Liver (tissue), 9 donors: ENCODE measurements around the gene RAF1. TPM values are rescaled to one million over a fixed set of nuclear protein-coding genes. Genes with fewer than 3 reads are reported as not detected.

ENCODE experiments used
- DNase-seq: peaks from one replicate; pipeline ENCODE4 v3.0.0-alpha.2; 2017; ENCODE audit warnings: low spot score
- H3K27ac ChIP-seq, 2 donors: one replicate each; pipeline ENCODE4 v1.7.0; 2013; ENCODE audit warnings: inconsistent platforms in 2 of 2, low read length in 2 of 2, control low read depth in 1 of 2, low read depth in 1 of 2, mild to moderate bottlenecking in 1 of 2
- H3K27me3 ChIP-seq, 4 donors: one replicate each; pipeline versions ENCODE4 v1.6.1 to v1.7.0; 2013; ENCODE audit warnings: low read length in 3 of 4, inconsistent platforms in 1 of 4, mild to moderate bottlenecking in 1 of 4, moderate library complexity in 1 of 4; ENCODE audit not compliant: control insufficient read depth in 4 of 4, insufficient read depth in 4 of 4
- H3K36me3 ChIP-seq, 4 donors: one replicate each; pipeline versions ENCODE4 v1.6.1 to v1.7.0; 2013; ENCODE audit warnings: low read length in 3 of 4, mild to moderate bottlenecking in 3 of 4, low read depth in 1 of 4, moderate library complexity in 1 of 4; ENCODE audit not compliant: control insufficient read depth in 4 of 4, insufficient read depth in 3 of 4
- H3K4me1 ChIP-seq, 4 donors: one replicate each; pipeline versions ENCODE4 v1.6.1 to v1.7.0; 2013; ENCODE audit warnings: low read length in 3 of 4, mild to moderate bottlenecking in 3 of 4, moderate library complexity in 1 of 4; ENCODE audit not compliant: control insufficient read depth in 4 of 4, insufficient read depth in 4 of 4
- H3K4me3 ChIP-seq, 3 donors: one replicate each; pipeline versions ENCODE4 v1.6.1 to v1.7.0; 2013; ENCODE audit warnings: low read length in 3 of 3, control low read depth in 1 of 3, low read depth in 1 of 3, mild to moderate bottlenecking in 1 of 3
- H3K9ac ChIP-seq, 2 donors: one replicate each; pipeline ENCODE4 v1.7.0; 2013; ENCODE audit warnings: low read length in 2 of 2, mild to moderate bottlenecking in 2 of 2, moderate library complexity in 2 of 2, control low read depth in 1 of 2, low read depth in 1 of 2
- H3K9me3 ChIP-seq, 4 donors: one replicate each; pipeline versions ENCODE4 v1.6.1 to v1.7.0; 2013; ENCODE audit warnings: low read length in 3 of 4; ENCODE audit not compliant: control insufficient read depth in 4 of 4
- EGR1 ChIP-seq, 2 donors: IDR thresholded peaks; 2 replicates each; pipeline ENCODE4 v1.6.1; 2016 to 2018; ENCODE audit warnings: antibody characterized with exemption in 2 of 2, low read depth in 2 of 2
- FOXA1 ChIP-seq: IDR thresholded peaks from 2 replicates; pipeline ENCODE4 v1.6.1; 2016; ENCODE audit warnings: antibody characterized with exemption
- FOXA2 ChIP-seq: IDR thresholded peaks from 2 replicates; pipeline ENCODE4 v1.6.1; 2016; ENCODE audit warnings: antibody characterized with exemption
- HNF4A ChIP-seq, 2 donors: conservative IDR thresholded peaks; 2 replicates each; pipeline ENCODE4 v1.6.1; 2016; ENCODE audit warnings: antibody characterized with exemption in 2 of 2, mild to moderate bottlenecking in 2 of 2
- HNF4G ChIP-seq: IDR thresholded peaks from 2 replicates; pipeline ENCODE4 v1.6.1; 2016; ENCODE audit warnings: antibody characterized with exemption
- JUND ChIP-seq, 2 donors: IDR thresholded peaks; 2 replicates each; pipeline ENCODE4 v1.6.1; 2016; ENCODE audit warnings: antibody characterized with exemption in 2 of 2
- NR2F2 ChIP-seq: IDR thresholded peaks from 2 replicates; pipeline ENCODE4 v1.6.1; 2016; ENCODE audit warnings: antibody characterized with exemption
- RAD21 ChIP-seq, 2 donors: IDR thresholded peaks; 2 replicates each; pipeline ENCODE4 v1.6.1; 2016; ENCODE audit warnings: antibody characterized with exemption in 2 of 2, mild to moderate bottlenecking in 2 of 2
- RXRA ChIP-seq, 2 donors: IDR thresholded peaks; 2 replicates each; pipeline ENCODE4 v1.6.1; 2017 to 2018; ENCODE audit warnings: antibody characterized with exemption in 2 of 2, mild to moderate bottlenecking in 1 of 2
- SP1 ChIP-seq: IDR thresholded peaks from 2 replicates; pipeline ENCODE4 v1.6.1; 2018; ENCODE audit warnings: antibody characterized with exemption, mild to moderate bottlenecking
- TAF1 ChIP-seq: conservative IDR thresholded peaks from 2 replicates; pipeline ENCODE4 v1.6.1; 2016; ENCODE audit warnings: antibody characterized with exemption, mild to moderate bottlenecking
- YY1 ChIP-seq: IDR thresholded peaks from 2 replicates; pipeline ENCODE4 v1.6.1; 2016; ENCODE audit warnings: antibody characterized with exemption, mild to moderate bottlenecking
- WGBS: extraction: QIAGEN DNeasy Blood & Tissue Kit; methylation state at CpG from one replicate; pipeline ENCODE4 v1.1.7; 2013; 5-methylcytosine and 5-hydroxymethylcytosine counted together
- polyA plus RNA-seq, 2 donors: library from polyadenylated mRNA; stranded (reverse) in 1 of 2; unstranded in 1 of 2; fragments of 200-250 nt in 1 of 2; fragments of >200 nt in 1 of 2; fragmentation: Nextera tagmentation in 1 of 2; extraction: Ambion mirVana in 1 of 2; gene quantifications; one replicate each; pipeline versions ENCODE4 v1.2.1 to v1.2.3, GENCODE V29; 2013 to 2015
- total RNA-seq, 2 donors: library from RNA; depleted of rRNA; stranded (reverse); fragments of >200 nt; gene quantifications; one replicate each; pipeline ENCODE4 v1.2.3, GENCODE V29; 2014
- TF ChIP-seq, protein P1 (sequence below): IDR thresholded peaks from 2 replicates; pipeline ENCODE4 v1.6.1; 2016; ENCODE audit warnings: antibody characterized with exemption
- TF ChIP-seq, protein P2 (sequence below): IDR thresholded peaks from 2 replicates; pipeline ENCODE4 v1.6.1; 2016; ENCODE audit warnings: antibody characterized with exemption
- TF ChIP-seq, protein P3 (sequence below): IDR thresholded peaks from 2 replicates; pipeline ENCODE4 v1.6.1; 2016; ENCODE audit warnings: antibody characterized with exemption, mild to moderate bottlenecking
- TF ChIP-seq, protein P4 (sequence below): IDR thresholded peaks from 2 replicates; pipeline ENCODE4 v1.6.1; 2016; ENCODE audit warnings: antibody characterized with exemption
- donor health status: healthy.
- donor health status: healthy.
- donor health status: healthy.
- donor health status: healthy.
- donor health status: healthy.

The RAF1 gene
- total and polyA plus RNA-seq, 4 donors: 44.3 to 92.3 (median 63.2) TPM

DNA sequence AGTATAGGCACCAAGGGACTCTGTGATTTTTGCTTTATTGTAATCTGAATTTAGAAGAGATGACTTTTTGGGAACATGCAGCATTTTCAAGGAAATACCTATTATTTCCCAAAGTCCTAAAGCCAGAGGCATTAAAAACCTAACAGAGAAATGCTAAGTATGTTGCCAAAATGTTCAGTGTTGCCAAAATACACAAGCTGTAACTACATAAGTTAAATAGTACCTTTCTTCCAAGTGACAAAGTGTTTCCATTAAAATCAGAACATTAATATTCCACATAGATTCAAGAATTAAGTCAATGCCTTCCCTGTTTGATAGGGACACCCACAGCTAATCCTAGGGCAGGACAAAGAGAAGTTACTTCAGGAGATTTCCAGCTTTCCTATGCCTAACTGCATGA lies 65.0 kb downstream of the RAF1 start:
- Histone ChIP-seq H3K36me3 (peaks cover 4 to 36% (median 24%) of the 10 kb centered on the region in 4 donors), H3K27me3 (no peaks in the 10 kb centered on the region)
- no peak for TF ChIP-seq TAF1
- no peak for TF ChIP-seq FOXA1
- TF ChIP-seq FOXA2: peak; percentile 71
- TF ChIP-seq YY1: no peak
- no peak for TF ChIP-seq HNF4G
- peak; percentile 8 to 23 for TF ChIP-seq RAD21 (IDR thresholded peaks at IDR 0.05)

DNA sequence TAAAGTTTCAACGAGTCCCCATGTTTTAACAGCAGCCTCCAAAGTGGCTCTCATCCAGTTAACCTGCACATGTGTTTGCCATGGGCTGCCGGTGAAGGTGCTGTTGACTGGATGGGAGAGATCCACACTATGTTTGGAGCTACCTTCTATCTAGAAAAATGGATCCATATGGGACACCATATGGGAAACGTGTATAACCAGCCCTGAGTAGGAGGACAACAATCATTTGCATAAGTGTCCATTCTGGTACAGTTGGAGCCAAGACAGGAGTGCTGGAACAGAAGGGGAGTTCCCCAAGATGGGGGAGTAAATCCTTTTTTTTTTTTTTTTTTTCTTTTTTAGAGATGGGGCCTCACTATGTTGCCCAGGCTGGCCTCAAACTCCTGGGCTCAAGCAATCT lies 70.4 kb downstream of the RAF1 start:
- no peaks in the 10 kb centered on the region for H3K9me3 ChIP-seq
- no peak for DNase-seq
- 95% methylated on average over 3 of the region's 3 CpGs for WGBS
- H3K4me3 ChIP-seq: no peak overlapping the region
- TF ChIP-seq, protein P1, sequence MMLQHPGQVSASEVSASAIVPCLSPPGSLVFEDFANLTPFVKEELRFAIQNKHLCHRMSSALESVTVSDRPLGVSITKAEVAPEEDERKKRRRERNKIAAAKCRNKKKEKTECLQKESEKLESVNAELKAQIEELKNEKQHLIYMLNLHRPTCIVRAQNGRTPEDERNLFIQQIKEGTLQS: no peak
- TF ChIP-seq EGR1 (IDR thresholded peaks at IDR 0.05; ENCODE audit: low read depth in 2 of 2) (no peak), HNF4G (no peak), JUND (IDR thresholded peaks at IDR 0.05) (no peak)
- TF ChIP-seq, protein P2, sequence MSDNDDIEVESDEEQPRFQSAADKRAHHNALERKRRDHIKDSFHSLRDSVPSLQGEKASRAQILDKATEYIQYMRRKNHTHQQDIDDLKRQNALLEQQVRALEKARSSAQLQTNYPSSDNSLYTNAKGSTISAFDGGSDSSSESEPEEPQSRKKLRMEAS: no peak
- TF ChIP-seq, protein P3, sequence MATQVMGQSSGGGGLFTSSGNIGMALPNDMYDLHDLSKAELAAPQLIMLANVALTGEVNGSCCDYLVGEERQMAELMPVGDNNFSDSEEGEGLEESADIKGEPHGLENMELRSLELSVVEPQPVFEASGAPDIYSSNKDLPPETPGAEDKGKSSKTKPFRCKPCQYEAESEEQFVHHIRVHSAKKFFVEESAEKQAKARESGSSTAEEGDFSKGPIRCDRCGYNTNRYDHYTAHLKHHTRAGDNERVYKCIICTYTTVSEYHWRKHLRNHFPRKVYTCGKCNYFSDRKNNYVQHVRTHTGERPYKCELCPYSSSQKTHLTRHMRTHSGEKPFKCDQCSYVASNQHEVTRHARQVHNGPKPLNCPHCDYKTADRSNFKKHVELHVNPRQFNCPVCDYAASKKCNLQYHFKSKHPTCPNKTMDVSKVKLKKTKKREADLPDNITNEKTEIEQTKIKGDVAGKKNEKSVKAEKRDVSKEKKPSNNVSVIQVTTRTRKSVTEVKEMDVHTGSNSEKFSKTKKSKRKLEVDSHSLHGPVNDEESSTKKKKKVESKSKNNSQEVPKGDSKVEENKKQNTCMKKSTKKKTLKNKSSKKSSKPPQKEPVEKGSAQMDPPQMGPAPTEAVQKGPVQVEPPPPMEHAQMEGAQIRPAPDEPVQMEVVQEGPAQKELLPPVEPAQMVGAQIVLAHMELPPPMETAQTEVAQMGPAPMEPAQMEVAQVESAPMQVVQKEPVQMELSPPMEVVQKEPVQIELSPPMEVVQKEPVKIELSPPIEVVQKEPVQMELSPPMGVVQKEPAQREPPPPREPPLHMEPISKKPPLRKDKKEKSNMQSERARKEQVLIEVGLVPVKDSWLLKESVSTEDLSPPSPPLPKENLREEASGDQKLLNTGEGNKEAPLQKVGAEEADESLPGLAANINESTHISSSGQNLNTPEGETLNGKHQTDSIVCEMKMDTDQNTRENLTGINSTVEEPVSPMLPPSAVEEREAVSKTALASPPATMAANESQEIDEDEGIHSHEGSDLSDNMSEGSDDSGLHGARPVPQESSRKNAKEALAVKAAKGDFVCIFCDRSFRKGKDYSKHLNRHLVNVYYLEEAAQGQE: no peak
- peaks cover 0 to 2% (median 0%) of the 10 kb centered on the region in 4 donors for H3K4me1 ChIP-seq
- peaks cover 2 to 47% (median 42%) of the 10 kb centered on the region in 4 donors for H3K36me3 ChIP-seq
- H3K27ac ChIP-seq: no peak overlapping the region
- no peaks in the 10 kb centered on the region for H3K27me3 ChIP-seq
- H3K9ac ChIP-seq: no peak overlapping the region

More for the DNA sequence above, 65.0 kb downstream of the RAF1 start:
- no peak overlapping the region for H3K4me3 ChIP-seq
- H3K9me3 ChIP-seq: no peaks in the 10 kb centered on the region
- no peak for DNase-seq
- H3K9ac ChIP-seq: no peak overlapping the region
- peak overlapping the region in 1 of 2 donors; percentile 54 for H3K27ac ChIP-seq
- peaks cover 1 to 17% (median 15%) of the 10 kb centered on the region in 4 donors for H3K4me1 ChIP-seq

DNA sequence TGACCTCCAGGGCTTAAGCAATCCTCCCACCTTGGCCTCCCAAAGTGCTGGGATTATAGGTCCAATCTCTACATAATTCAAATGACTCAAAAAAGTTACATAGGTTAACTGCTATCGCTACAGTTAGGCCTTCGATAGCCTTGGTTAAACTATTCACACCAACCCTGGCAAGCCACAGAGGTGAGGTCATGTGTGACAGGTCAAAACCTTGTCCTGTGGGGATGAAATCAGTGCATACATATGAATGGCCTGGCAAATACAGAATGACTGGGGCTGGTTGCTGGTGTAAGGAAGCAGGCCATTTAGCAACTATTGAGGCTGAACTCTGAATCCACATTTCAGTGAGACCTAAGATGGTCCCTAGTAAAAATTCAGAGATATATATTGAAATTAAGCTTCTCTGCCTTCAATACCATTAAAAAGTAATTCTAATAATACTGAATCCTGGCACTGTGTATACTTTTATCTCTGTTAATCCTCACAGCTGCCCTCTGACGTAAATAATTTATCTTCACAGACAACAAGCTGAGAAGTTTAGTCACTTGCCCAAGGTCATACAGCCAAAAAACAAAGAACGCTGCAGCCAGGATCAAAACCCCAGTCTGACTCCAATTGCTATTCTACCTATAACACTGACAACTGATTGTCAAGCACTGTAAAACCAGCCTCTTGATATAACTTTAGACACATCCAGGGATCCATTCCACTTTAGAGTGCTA lies 71.8 kb downstream of the RAF1 start:
- no peak overlapping the region for H3K9ac ChIP-seq
- H3K36me3 ChIP-seq: peaks cover 2 to 53% (median 46%) of the 10 kb centered on the region in 4 donors
- TF ChIP-seq, protein P1: no peak
- TF ChIP-seq NR2F2 (no peak), FOXA1 (no peak), HNF4A (conservative IDR thresholded peaks at IDR 0.05) (peak in 1 of 2 donors; percentile 24), RXRA (IDR thresholded peaks at IDR 0.05) (peak in 1 of 2 donors; percentile 50), SP1 (no peak), FOXA2 (no peak)
- TF ChIP-seq, protein P3: no peak
- TF ChIP-seq, protein P4, sequence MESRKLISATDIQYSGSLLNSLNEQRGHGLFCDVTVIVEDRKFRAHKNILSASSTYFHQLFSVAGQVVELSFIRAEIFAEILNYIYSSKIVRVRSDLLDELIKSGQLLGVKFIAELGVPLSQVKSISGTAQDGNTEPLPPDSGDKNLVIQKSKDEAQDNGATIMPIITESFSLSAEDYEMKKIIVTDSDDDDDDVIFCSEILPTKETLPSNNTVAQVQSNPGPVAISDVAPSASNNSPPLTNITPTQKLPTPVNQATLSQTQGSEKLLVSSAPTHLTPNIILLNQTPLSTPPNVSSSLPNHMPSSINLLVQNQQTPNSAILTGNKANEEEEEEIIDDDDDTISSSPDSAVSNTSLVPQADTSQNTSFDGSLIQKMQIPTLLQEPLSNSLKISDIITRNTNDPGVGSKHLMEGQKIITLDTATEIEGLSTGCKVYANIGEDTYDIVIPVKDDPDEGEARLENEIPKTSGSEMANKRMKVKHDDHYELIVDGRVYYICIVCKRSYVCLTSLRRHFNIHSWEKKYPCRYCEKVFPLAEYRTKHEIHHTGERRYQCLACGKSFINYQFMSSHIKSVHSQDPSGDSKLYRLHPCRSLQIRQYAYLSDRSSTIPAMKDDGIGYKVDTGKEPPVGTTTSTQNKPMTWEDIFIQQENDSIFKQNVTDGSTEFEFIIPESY: no peak
- no peak overlapping the region for H3K27ac ChIP-seq
- H3K4me1 ChIP-seq: no peaks in the 10 kb centered on the region
- 83% methylated on average over 4 of the region's 4 CpGs for WGBS
- H3K4me3 ChIP-seq: no peak overlapping the region
- no peak for DNase-seq
- no peaks in the 10 kb centered on the region for H3K27me3 ChIP-seq
- H3K9me3 ChIP-seq: no peaks in the 10 kb centered on the region
